SK-N-SH treated with all-trans-retinoic acid at 6 μM for 48 hours (cell line): ENCODE data around the gene UBXN11.

ENCODE experiments used
- ATAC-seq: fragments of 200-7000 bp; cut with Tn5 transposase; 3 replicates; pipeline ENCODE4 v1.9.1; 2020; ENCODE audit warnings: mild to moderate bottlenecking, moderate library complexity
- ARNTL ChIP-seq: fragments of 450-650 bp; formaldehyde crosslinking; IDR thresholded peaks from 2 replicates; pipeline ENCODE4 v1.5.0; 2020; ENCODE audit warnings: low read depth, mild to moderate bottlenecking, moderate library complexity, borderline replicate concordance
- CREB5 ChIP-seq: fragments of 250-450 bp; sonication (Bioruptor Pico); IDR thresholded peaks from 2 replicates; pipeline ENCODE4 v1.5.1; 2020; ENCODE audit warnings: low read depth, mild to moderate bottlenecking, moderate library complexity
- ESRRG ChIP-seq: fragments of 250-450 bp; sonication (Bioruptor Pico); IDR thresholded peaks from 2 replicates; pipeline ENCODE4 v1.6.1; 2021; ENCODE audit warnings: mild to moderate bottlenecking
- GLIS3 ChIP-seq: fragments of 250-450 bp; sonication (Bioruptor Pico); IDR thresholded peaks from 2 replicates; pipeline ENCODE4 v1.5.0; 2020; ENCODE audit warnings: mild to moderate bottlenecking, moderate library complexity
- ISL1 ChIP-seq: fragments of 250-450 bp; sonication (Bioruptor Pico); IDR thresholded peaks from 2 replicates; pipeline ENCODE4 v2.1.2; 2022; ENCODE audit warnings: mild to moderate bottlenecking, moderate library complexity
- OSR1 ChIP-seq: fragments of 250-450 bp; sonication (Bioruptor Pico); IDR thresholded peaks from 2 replicates; pipeline ENCODE4 v1.8.0; 2022; ENCODE audit warnings: moderate library complexity, mild to moderate bottlenecking, inconsistent platforms
- PATZ1 ChIP-seq: fragments of 250-450 bp; sonication (Bioruptor Pico); IDR thresholded peaks from 2 replicates; pipeline ENCODE4 v1.8.0; 2020; ENCODE audit warnings: mild to moderate bottlenecking, moderate library complexity, borderline replicate concordance
- PPARA ChIP-seq: fragments of 250-450 bp; sonication (Bioruptor Pico); IDR thresholded peaks from 2 replicates; pipeline ENCODE4 v1.5.0; 2020; ENCODE audit warnings: mild to moderate bottlenecking, borderline replicate concordance
- SNAI2 ChIP-seq: fragments of 250-450 bp; sonication (Bioruptor Pico); IDR thresholded peaks from 2 replicates; pipeline ENCODE4 v1.5.0; 2020; ENCODE audit warnings: mild to moderate bottlenecking, moderate library complexity
- TCF4 ChIP-seq: fragments of 250-450 bp; sonication (Bioruptor Pico); IDR thresholded peaks from 2 replicates; pipeline ENCODE4 v1.8.0; 2021; ENCODE audit warnings: mild to moderate bottlenecking, moderate library complexity, borderline replicate concordance
- TOX ChIP-seq: fragments of 250-450 bp; sonication (Bioruptor Pico); IDR thresholded peaks from 2 replicates; pipeline ENCODE4 v1.8.0; 2021; ENCODE audit warnings: mild to moderate bottlenecking, moderate library complexity, borderline replicate concordance
- TSHZ2 ChIP-seq: fragments of 250-450 bp; sonication (Bioruptor Pico); IDR thresholded peaks from 2 replicates; pipeline ENCODE4 v1.5.0; 2020; ENCODE audit warnings: mild to moderate bottlenecking, moderate library complexity
- ZC3H10 ChIP-seq: fragments of 250-450 bp; sonication (Bioruptor Pico); IDR thresholded peaks from 2 replicates; pipeline ENCODE4 v1.5.1; 2021; ENCODE audit warnings: mild to moderate bottlenecking, moderate library complexity
- ZFP3 ChIP-seq: fragments of 250-450 bp; sonication (Bioruptor Pico); IDR thresholded peaks from 2 replicates; pipeline ENCODE4 v1.5.0; 2020; ENCODE audit warnings: mild to moderate bottlenecking, moderate library complexity
- ZNF565 ChIP-seq: fragments of 450-650 bp; formaldehyde crosslinking; conservative IDR thresholded peaks from 2 replicates; pipeline ENCODE4 v1.5.0; 2020; ENCODE audit warnings: low read depth, mild to moderate bottlenecking, moderate library complexity
- ZNF70 ChIP-seq: fragments of 450-650 bp; formaldehyde crosslinking; IDR thresholded peaks from 2 replicates; pipeline ENCODE4 v1.5.0; 2020; ENCODE audit warnings: mild to moderate bottlenecking, moderate library complexity
- ZNF8 ChIP-seq: fragments of 450-650 bp; formaldehyde crosslinking; IDR thresholded peaks from 2 replicates; pipeline ENCODE4 v1.5.0; 2020; ENCODE audit warnings: mild to moderate bottlenecking, moderate library complexity
- TF ChIP-seq, protein P1 (sequence below): fragments of 250-450 bp; sonication (Bioruptor Pico); IDR thresholded peaks from 2 replicates; pipeline ENCODE4 v1.8.0; 2021; ENCODE audit warnings: low read depth, mild to moderate bottlenecking, moderate library complexity, borderline replicate concordance

The UBXN11 gene

GRCh38 chr1:26352338-26352679, 45.9 kb upstream of the UBXN11 start (continued):
- TF ChIP-seq CREB5 (CRISPR knock-in tag) (no peak), GLIS3 (no peak), ZFP3 (CRISPR knock-in tag) (no peak)

GRCh38 chr1:26351590-26352337, 45.3 kb upstream of the UBXN11 start:
- TF ChIP-seq ISL1 (CRISPR knock-in tag) (no peak), PATZ1 (no peak), ZC3H10 (no peak), TCF4 (no peak), OSR1 (CRISPR knock-in tag) (no peak), TOX (CRISPR knock-in tag) (no peak), ZNF70 (CRISPR knock-in tag) (no peak), CREB5 (CRISPR knock-in tag) (no peak)
- TF ChIP-seq, protein P1, sequence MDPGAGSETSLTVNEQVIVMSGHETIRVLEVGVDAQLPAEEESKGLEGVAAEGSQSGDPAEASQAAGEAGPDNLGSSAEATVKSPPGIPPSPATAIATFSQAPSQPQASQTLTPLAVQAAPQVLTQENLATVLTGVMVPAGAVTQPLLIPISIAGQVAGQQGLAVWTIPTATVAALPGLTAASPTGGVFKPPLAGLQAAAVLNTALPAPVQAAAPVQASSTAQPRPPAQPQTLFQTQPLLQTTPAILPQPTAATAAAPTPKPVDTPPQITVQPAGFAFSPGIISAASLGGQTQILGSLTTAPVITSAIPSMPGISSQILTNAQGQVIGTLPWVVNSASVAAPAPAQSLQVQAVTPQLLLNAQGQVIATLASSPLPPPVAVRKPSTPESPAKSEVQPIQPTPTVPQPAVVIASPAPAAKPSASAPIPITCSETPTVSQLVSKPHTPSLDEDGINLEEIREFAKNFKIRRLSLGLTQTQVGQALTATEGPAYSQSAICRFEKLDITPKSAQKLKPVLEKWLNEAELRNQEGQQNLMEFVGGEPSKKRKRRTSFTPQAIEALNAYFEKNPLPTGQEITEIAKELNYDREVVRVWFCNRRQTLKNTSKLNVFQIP, result no peak
- no peak for ATAC-seq

DNA sequence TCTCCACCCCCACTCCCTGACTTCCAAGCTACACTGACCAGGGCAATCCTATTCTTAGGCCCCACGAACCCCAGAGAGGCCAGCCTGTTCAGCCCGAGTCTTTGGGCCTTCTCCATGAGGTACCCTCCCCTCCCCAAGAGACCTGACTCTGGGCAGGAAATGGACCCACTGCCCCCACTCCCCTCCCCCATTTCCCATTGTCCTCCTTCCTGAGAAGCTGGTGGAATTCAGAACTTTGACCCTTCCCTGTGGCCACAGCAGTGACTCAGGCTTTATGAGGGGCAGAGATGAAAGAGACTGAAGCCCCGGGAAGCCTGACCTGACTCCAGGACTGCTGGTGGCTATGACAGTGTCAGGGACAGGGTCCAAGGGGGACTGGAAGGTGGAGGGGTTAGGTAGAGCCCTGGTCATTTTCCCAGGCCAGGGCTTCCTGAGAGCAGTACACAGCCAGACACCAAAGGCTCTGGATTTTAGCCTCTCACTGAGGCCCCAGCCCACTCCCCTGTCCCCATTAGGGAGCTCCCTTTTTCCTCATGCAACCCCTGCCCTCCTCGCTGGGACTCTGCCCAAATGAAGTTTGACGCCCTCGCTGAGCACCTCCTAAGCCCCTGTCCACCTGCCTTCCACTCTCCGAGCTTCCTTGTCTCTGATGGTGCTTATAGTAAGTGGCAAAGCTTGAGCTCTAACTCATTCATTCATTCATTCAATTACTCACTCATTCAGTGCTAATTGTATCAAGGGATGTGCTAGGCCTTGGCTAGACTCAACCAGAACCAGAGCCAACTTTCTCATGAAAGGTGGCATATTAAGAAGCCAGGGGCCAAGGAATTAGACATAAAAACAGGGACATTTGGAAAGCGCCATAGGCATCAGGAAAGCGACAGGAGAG, 44.5 kb upstream of the UBXN11 start:
- TF ChIP-seq ESRRG (CRISPR knock-in tag), result no peak
- no peak for TF ChIP-seq ARNTL
- TF ChIP-seq CREB5 (CRISPR knock-in tag), result no peak
- TF ChIP-seq ZFP3 (CRISPR knock-in tag), result no peak
- TF ChIP-seq ZC3H10, result no peak
- no peak for TF ChIP-seq PPARA (CRISPR knock-in tag)
- TF ChIP-seq TOX (CRISPR knock-in tag), result no peak
- no peak for TF ChIP-seq TSHZ2
- no peak for TF ChIP-seq ISL1 (CRISPR knock-in tag)
- no peak for TF ChIP-seq PATZ1
- no peak for TF ChIP-seq SNAI2 (CRISPR knock-in tag)
- no peak for TF ChIP-seq GLIS3
- TF ChIP-seq, protein P1, result no peak
- TF ChIP-seq ZNF565, result no peak
- TF ChIP-seq ZNF8 (CRISPR knock-in tag), result no peak
- ATAC-seq, result no peak
